Daoy (cell line): ENCODE measurements around the gene TMEM203. TPM values are rescaled to one million over a fixed set of nuclear protein-coding genes. Genes with fewer than 3 reads are reported as not detected.

Experiments
- DNase-seq: peaks from one replicate; pipeline ENCODE4 v3.0.0-alpha.2; 2015; ENCODE audit warnings: low read depth
- total RNA-seq: library from RNA; depleted of rRNA; stranded (reverse); fragments of >200 nt; shearing (Covaris generic); gene quantifications from 2 replicates; pipeline ENCODE4 v1.2.3, GENCODE V29; 2014

TMEM203 gene
- total RNA-seq, 1 experiment from 2014 or later, result 62.3 TPM

DNA sequence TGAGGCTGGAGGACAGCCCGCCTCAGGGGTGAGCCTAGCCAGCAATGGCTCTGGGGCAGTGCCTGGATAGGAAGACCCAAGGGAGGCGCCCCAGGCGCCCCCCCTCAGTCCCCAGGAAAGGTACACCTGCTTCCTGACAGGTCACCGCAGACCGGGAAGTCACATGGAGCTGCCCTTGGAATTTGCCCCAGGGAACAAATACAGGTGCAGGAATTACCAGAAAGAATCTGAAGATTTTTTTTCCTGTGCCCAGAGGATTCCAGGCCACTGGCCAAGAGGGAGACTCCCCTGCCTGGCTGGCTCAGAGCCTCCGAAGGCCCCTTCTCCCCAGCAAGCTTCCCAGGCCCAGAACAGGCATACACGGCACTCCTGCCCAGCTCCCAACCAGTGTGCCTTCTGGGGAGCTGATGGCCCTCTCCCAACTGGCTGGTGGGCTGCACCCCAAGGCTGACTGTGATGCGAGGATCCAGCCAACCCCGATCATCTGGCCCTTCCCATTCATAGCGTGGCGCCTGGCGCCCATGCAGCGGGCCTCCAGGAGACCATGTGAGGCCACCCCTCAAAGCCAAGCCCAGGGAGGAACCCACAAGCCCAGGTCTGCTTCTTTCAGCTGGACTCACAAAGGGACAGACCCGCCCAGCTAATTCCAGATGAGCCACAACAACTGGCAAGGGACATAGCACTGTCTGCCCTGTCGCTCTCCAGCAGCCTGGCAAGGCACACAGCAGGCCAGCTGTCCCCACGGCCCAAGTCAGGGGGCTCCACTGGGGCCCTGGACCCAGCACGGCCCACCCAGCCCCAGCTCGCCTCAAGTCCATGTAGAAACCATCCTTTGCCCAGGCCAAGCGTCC lies 7.2 kb downstream of the TMEM203 start:
- no peak for DNase-seq

DNA sequence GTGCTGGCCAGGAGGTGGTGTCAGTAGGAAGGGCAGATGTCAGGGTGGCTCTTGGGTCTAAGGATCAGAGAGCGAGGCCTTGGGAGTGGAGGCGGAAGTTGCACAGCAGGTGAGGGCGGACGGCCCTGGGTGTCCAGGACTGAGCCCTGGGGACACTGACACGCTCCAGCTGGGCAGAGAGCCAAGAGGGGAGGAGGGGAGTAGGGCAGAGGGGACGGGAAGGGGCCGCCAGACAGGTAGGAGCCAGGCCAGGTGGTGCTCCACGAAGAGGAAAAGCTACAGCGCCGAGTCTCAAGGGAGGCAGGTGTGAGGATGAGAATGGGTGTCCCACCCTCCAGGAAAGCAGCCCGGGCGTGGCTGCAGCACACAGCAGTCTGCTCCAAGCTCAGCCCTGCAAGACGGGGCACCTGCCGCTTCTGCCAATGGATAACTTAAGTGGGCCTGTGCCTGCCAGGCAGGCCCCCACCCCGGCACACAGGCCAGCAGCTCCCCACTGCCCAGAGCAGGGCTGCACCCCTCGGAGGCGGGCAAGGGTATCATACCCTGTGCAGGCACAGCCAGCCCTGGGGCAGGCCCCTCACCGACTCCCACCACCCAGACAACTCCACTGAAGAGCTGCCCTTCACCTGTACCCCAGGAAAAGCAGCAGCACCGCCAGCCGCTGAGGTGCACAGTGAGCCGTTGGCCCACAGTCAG lies 9.8 kb downstream of the TMEM203 start:
- DNase-seq, result no peak

DNA sequence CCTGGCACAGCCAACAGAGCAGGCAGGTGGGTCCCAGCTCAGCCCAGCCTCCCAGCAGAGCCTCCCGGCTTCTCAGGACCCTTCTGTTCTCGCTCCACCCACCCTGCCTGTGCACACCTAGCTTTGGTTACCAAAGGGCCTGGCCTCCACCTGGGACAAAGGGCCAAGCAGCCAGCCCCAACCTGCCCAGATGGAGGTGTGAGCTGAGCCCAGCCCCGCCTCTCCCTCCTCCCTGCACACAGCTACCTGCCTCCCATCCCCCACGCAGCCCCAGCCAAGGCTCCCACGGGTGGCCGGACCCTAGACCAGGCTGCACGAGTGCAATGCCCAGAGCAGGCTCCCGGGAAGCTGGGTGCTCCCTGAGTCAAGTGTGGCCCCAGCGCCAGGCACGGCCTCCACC lies 10.5 kb downstream of the TMEM203 start:
- no peak for DNase-seq

DNA sequence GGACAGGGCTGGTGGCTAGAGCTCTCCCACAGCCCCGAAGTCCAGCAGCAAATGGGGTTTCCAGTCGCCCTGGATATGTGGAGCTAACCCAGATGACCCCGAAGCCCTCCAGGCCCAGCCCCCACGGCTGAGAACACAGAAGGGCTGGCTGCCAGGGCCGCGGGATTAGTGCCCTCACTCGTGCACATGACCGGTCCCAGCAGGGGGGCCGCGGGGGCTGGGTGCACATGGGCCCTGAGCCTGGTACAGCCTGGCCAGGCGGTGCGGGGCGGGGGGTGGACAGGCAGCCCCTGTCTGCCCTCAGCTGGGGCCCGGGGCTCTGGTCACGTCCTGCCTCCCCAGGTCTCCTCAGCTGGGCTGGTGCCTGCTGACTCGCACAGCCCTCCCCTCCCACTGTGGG lies 11.1 kb downstream of the TMEM203 start:
- no peak for DNase-seq

DNA sequence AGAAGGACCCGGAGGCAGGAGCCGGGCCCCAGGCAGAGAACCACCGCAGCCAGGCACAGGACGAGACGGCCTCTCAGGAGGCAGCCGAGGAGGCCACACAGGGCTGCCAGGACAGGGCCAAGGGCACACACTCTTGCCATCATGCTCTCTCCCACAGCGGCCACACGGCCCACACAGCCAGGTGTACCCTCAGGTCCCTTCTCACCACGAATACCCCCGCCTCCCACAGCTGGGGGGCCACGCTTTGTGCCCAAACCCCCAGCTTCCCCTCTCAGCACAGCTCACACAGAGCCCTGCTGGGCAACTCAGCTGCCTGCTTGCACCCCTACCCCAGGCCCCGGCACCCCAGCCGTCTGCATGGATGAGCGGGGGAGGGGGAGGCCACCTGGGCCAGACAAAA lies 11.7 kb downstream of the TMEM203 start:
- no peak for DNase-seq

DNA sequence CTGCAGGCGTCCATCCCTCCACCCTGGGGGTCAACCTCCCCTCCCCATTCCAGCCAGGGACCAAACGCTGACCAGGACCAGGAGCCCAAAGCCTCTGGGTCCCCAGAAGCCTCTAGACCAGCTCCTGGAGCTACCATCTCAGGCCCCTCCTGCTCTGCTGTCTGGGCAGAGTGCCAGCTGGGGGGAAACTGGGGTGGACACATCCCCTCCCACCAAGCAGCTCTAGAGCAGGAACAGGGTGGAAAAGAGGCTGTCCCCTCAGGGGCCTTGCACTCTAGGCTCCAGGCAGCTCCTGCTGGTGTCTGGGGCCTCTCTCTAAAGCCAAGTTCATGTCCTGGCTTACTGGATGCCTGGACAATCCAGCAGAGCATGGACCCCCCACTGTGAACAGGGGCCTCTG lies 12.6 kb downstream of the TMEM203 start:
- no peak for DNase-seq

DNA sequence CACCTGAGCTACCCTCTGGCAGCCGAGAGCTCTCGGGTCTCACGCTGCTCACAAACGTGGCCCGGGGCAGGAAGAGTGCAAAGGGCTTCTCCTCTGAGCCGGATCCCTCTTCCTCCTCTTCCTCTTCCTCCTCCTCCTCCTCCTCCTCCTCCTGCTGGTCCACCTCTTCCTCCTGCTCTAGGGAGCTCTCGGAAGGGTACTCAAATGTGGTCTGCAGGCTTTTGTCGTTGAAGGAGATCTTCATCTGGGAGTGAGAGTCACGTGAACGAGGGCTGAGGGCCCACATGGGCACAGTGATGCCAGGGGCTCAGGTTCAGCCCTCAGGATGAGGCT lies 13.0 kb downstream of the TMEM203 start:
- no peak for DNase-seq

DNA sequence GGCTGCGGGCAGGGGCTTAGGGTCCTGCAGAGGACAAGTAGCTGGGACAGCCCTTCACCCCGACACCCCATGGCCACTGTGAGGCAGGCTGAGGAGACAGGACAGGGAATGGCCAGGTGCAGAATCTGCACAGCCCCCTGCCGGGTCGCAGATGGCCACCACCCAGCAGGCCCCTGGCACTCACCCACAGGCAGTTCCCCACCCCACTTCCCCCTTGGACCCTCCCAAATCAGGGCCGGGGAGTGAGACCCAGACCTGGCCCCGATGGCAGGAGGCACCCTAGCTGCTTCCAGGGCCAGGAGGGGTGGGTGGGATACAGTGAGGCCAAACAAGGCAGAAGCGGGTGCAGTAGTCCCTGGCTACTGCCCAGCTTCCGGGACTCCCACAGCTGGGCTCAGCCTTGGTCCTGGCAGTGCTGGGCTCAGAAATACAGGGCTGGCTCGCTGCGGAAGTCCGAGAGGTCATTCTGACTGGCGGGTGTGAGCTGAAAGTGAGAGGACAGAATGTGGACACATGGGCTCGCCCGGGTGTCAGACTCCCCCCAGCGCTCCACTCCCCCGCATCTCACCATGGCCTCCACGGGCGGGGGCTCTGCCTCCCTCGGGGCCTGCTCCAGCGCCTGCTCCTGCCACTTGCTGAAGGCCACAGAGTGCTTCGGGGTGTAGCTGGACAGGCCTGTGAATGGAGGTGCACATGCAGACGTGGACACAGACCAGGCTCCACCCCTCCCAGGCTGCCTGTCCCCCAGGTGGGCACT lies 13.6 kb downstream of the TMEM203 start:
- no peak for DNase-seq

DNA sequence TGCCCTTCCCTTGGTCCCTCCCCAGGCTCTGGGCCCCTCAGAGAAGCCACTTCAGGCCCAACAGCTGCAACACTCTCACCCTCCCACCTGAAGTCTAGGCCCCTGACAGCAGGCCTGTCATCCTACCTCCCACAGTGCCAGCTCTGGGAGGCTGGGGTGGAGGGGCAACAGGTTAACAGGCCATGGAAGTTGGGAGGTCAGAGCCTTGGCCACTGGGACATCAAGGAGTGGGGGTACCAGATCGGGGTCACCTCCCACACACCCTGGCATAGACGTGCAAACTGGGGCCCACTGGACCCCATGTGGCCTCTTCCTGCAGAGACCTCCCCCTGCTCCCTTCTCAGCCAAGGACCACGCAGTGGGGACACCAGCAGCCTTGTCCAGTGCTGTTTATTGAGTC lies 14.2 kb downstream of the TMEM203 start:
- no peak for DNase-seq

DNA sequence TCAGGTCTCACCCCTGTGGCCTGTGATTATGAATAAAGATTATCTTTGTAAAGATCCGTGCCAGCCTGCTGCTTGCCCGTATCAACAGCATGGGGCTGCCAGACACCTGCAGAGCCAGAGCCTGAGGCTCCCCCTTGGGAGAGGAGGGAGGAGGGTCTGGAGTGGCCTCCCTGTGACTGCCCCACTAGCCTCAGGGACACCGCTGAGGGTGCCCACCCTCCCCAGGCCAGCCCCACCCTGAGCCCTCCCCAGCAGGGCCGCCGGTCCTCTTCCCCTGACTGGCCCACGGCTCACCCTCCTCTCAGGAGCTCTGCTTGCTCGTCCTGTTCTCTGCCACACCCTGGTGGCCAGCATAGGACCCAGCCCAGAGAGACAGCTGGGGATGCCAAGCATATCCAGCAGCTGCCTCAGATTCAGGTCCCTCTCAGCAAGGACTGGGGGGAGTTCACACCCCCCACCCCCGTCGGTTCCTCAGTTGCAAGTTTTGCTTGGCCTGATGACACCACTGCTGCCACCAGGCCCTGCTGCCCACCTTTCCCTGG lies 15.1 kb downstream of the TMEM203 start:
- no peak for DNase-seq

DNA sequence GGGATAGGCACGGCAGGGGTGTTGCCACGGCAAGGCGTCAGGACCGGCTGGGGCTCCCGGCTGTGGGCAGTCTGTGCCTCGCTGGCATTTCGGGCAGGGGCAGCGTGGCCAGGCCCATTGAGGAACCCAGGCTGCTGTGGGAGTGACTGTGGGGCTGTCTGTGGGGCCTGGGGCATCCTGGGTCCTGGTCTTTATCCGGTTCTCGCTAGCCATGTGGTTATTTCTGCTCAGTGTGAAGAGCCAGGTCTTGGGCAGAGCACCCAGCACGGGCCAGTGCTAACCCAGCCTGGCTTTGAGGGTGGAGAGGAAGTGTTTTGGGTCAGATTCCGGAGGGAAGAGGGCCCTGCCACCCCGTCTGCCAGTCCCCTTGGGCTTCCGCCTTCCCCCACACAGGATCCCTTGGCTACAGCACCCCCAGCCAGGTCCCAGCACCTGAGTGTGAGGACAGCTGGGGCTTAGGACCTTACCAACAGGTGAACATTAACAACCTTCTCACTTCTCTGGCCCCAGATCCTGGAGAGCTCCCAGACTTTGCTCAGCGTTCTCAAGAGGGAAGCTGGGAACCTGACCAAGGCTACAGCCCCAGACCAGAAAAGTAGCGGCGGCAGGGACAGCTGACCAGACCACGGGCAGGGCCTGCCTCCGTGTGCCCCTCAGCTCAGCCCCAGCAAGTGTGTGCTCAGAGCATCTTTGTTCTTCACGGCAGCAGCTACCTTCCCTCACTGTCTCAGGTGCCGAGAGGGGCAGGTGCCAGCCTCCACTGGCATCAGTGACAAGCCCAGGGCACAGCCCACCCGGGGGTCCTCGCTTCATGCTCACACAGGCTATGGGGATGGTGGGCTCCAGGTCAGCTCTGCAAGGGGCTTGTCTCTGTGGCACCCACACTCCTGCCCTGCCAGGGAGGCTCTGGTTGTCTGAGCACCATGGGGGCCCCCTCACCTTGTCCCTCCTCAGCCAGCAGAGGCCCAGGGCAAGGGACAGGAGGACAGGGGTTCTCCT lies 15.9 kb downstream of the TMEM203 start:
- no peak for DNase-seq

DNA sequence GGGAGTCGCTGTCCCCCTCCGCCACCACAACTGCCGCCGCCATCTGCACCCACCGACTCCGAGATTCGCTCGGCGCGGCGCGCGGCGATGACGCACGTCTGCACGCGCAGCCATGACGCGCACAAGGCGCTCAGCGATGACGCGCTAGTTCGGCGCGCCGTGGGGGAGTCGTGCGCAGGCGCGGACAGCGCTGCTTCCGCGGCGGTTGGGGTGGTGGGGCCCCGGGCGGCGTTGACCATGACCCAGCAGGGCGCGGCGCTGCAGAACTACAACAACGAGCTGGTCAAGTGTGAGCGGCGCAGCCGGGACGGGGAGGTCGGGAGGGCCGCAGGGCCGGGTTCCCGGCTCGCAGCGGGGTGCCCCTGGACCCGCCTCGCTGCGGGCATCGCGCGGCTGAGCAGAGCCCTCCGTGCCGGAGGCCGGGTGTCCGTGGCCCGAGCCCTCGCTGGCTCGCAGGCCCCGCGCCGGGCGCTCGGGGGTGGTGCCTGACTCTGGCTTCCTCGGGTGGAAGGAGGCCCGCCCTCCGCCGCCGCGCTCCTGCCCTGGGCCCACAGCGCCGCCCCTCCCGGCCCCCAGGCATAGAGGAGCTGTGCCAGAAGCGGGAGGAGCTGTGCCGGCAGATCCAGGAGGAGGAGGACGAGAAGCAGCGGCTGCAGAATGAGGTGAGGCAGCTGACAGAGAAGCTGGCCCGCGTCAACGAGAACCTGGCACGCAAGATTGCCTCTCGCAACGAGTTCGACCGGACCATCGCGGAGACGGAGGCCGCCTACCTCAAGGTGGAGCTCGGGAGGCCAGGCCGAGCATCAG lies 16.8 kb downstream of the TMEM203 start, which contains the start of the genes ANAPC2 and SSNA1:
TSS of gene ANAPC2 (minus strand) at position 71 of the 807 bp plus-strand sequence. CDS start at position 43, 28 bp downstream.
TSS of gene SSNA1 (plus strand) at position 187 of the 807 bp plus-strand sequence. CDS start at position 238, 51 bp downstream.
- DNase-seq, result peak; percentile 98

DNA sequence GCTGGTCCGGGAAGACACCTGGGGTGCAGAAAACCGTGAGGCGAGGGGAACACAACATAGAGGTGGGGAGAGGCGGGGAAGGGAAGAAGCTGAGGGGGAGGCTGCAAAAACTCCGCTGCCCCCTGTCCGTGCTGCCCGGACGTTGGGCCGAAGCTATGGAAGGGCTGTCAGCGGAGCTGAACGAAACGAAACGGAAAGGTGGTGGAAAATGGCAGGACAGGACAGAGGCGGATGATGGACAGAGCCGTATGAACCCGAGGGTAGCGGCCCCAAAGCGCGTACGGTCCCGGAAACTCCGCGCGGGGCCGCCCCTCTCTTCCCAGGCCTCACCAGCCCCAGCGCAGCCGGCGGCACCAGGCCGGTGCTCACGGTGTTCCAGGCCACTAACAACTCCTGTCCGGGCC lies 17.4 kb downstream of the TMEM203 start:
- no peak for DNase-seq

DNA sequence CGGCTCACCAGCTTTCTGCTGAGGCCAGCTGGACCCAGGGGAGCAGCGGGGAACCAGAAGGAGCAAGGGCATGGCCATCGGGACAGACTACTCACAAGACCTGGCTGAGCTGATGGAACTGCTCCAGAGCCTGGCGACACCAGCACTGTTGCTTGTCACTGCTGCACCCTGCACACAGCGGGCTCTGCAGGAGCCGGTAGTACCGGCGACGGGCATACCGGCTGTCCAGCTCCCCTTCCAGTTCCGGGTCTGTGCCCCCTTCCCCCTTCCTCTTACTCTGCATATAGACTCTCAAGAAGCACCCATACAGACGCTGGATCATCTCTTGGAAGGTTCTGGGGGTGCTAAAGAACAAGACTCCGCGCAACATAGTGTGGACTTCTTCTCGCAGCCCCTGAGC lies 18.1 kb downstream of the TMEM203 start:
- DNase-seq, result no peak

DNA sequence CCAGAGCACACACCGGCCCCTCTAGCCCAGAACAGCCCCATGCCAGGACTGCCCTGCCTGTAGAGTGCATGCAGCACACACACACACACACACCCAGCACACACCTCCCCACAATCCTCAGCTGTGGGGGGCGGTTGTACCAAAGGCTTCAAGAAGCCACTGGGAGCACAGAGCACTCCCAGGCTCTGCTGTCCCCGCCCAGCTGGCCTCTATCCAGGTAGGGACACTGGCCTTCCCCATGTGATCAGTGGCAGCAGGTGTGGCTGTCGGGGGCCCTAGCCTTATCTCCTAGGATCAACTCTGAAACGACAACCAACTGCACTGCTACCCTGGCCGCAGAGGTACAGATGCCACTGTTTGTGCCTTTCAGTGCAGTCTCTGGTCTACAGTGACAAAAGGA lies 19.1 kb downstream of the TMEM203 start:
- no peak for DNase-seq

DNA sequence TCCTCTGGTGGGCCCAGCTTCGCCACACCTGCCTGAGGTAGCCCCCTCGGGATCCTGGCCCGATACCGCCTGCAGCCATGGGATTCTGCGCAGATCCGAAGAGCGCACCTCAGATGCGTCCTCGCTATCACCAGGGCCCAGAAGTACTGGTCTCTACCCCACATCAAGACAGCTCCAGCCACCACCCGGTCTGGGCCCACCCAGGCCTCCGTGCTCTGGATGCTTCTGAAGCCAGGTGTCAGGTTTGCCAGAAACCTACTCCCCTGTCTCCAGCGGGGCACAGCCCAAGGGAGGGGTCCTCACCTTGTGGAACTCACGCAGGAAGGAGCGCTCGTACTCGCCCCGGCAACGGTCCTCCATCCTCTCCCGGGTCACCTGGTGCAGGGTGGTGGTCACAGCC lies 19.5 kb downstream of the TMEM203 start:
- no peak for DNase-seq

DNA sequence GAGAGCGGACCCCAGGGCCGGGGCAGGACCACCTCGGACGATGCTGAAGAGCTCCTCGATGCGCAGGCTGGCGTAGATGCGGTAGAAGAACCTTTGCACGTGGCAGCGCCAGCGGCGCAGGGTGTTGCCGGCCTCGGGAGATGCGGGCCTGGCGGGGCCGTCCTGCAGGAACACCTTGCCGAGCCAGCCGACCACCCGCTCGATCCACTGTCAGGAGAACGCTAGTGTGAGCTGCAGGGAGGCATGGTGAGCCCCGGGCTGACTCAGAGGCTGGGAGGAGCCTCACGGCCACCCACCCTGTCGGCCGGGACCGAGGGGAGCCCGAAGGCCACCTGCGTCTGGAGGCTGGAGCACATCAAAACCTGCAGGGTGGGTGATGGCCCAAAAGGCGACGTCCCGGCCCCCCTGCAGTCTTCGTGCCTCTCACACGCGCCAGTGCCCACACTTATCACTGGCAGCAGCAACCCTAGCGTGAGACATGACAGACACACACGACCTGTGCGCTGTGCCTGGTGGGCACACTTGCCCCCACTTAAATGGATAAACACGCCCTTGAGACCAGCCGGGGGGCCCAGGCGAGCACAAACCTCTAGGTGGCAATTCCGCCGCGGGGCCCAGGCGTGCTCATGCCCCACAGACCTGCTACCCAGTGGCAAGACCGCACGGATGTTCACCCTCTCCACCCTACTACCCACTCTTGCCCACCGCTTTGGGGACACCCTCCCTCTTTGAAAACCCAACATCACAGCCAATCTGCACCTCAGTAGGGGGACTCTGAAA lies 20.4 kb downstream of the TMEM203 start:
- no peak for DNase-seq

DNA sequence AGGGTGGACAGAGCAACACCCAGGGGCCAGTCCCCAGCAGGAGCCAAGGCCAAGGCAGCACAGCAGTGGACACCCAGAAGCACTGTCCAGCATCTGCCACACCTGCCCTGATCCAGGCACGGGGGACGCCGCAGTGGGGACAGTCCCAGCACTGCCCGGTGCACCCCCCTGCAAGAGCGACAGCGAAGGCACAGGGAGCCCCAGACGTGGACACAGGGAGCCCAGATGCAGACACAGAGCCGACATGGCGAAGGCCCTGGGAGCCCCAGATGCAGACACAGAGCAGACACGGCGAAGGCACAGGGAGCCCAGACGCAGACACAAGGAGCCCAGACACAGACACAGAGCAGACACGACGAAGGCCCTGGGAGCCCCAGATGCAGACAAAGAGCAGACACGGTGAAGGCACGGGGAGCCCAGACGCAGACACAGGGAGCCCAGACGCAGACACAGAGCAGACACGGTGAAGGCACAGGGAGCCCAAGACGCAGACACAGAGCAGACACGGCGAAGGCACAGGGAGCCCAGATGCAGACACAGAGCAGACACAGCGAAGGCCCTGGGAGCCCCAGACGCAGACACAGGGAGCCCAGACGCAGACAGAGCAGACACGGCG lies 21.4 kb downstream of the TMEM203 start:
- DNase-seq, result no peak

DNA sequence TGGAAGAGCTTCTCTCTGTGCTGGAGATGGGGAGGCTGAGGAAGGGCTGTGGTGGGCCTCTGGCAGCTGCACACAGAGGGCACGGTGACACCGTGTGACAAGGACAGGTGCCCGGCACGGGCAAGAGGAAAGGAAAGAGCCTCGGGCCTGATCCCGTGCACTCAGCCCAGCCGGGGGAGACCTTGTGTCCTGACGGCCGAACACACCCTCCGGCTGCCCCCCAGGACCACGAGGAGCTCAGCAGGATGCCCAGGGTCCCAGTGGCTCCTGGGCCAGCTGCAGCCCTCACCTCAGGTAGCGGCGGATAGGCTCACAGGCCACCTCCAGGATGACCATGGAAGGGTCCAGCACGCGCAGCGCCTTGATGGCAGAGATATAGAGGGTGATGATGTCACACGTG lies 22.6 kb downstream of the TMEM203 start:
- no peak for DNase-seq
